OCI-LY1 (cell line): ENCODE measurements around the gene PTBP2.

Experiments used
- CTCF ChIP-seq: fragments of 200-600 bp; sonication (generic), shearing (Covaris generic); IDR thresholded peaks from 2 replicates; pipeline ENCODE4 v1.5.1; 2017; ENCODE audit warnings: mild to moderate bottlenecking, antibody characterized with exemption, low read length, moderate library complexity, mixed read lengths
- EZH2 ChIP-seq: fragments of 200-600 bp; sonication (generic), shearing (Covaris generic); IDR thresholded peaks from 2 replicates; pipeline ENCODE4 v1.8.0; 2017; ENCODE audit warnings: borderline replicate concordance, mixed run types, mild to moderate bottlenecking, antibody characterized with exemption, low read length, moderate library complexity, mixed read lengths

DNA sequence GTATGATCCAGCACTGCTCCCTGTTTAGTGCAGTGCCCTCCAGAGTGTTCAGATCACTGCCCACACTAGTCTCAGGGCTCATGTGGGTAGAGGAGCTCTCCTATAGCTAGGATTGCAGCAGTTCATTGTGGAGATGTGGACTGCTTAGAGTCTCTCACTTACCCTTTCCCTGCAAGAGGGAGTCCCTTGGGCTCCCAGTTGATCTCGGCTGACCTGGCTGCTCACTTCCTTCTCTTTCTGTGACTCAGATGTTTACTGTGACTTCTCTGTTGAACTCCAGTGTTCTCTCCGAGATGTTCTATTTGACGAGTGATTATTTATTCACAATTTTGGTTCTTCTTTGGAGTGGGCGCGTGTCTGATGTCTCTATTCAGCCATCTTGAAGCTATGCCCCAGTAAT is 141.9 kb downstream of the PTBP2 start:
- no peak for TF ChIP-seq CTCF
- TF ChIP-seq EZH2, result no peak
